OCI-LY3 (cell line): ENCODE results near the gene DOCK7.

Experiments
- H2AFZ ChIP-seq: fragments of 200-600, 300-600 bp; shearing (Covaris generic); 2 replicates; pipeline ENCODE4 v1.6.0; 2014; ENCODE audit warnings: antibody characterized with exemption, low read depth, low read length
- H3K27ac ChIP-seq: fragments of 200-600, 300-600 bp; sonication (generic); 2 replicates; pipeline ENCODE4 v1.5.1; 2014; ENCODE audit warnings: mild to moderate bottlenecking, low read length, moderate library complexity, mixed read lengths
- H3K27me3 ChIP-seq: fragments of 200-600, 300-600 bp; sonication (generic); 2 replicates; pipeline ENCODE4 v1.6.1; 2014; ENCODE audit warnings: low read depth, low read length, mixed read lengths
- H3K36me3 ChIP-seq: fragments of 200-600, 300-600 bp; sonication (generic); replicated peaks from 2 replicates; pipeline ENCODE3; 2014; ENCODE audit warnings: low read depth, low read length, mixed read lengths
- H3K4me1 ChIP-seq: fragments of 300-600, 200-600 bp; sonication (generic); 2 replicates; pipeline ENCODE4 v1.6.1; 2014; ENCODE audit warnings: low read length, mixed read lengths
- H3K4me2 ChIP-seq: fragments of 200-600, 300-600 bp; sonication (generic); 2 replicates; pipeline ENCODE4 v1.6.1; 2014; ENCODE audit warnings: low read length, mixed read lengths
- H3K4me3 ChIP-seq: fragments of 300-600, 200-600 bp; sonication (generic); 2 replicates; pipeline ENCODE4 v1.5.1; 2014; ENCODE audit warnings: antibody characterized with exemption, mild to moderate bottlenecking, low read length, moderate library complexity
- H3K79me2 ChIP-seq: fragments of 300-600, 200-600 bp; shearing (Covaris generic); 2 replicates; pipeline ENCODE4 v1.6.1; 2014; ENCODE audit warnings: mild to moderate bottlenecking, low read length, mixed read lengths
- H3K9ac ChIP-seq: fragments of 300-600, 200-600 bp; shearing (Covaris generic); 2 replicates; pipeline ENCODE4 v1.6.0; 2014; ENCODE audit warnings: mild to moderate bottlenecking, low read length, moderate library complexity
- H3K9me3 ChIP-seq: fragments of 200-600, 300-600 bp; shearing (Covaris generic); 2 replicates; pipeline ENCODE4 v1.6.1; 2014; ENCODE audit warnings: low read length, mixed read lengths; ENCODE audit not compliant: insufficient read depth
- H4K20me1 ChIP-seq: fragments of 200-600, 300-600 bp; sonication (generic); 2 replicates; pipeline ENCODE4 v1.6.1; 2016; ENCODE audit warnings: low read length, mixed read lengths; ENCODE audit not compliant: insufficient read depth
- EZH2phosphoT487 ChIP-seq: fragments of 200-600 bp; shearing (Covaris generic); IDR thresholded peaks from 2 replicates; pipeline ENCODE4 v1.6.1; 2018; ENCODE audit warnings: antibody characterized with exemption, mixed run types, low read depth
- TF ChIP-seq, protein P1 (sequence below): fragments of 200-600, 300-600 bp; sonication (generic); IDR thresholded peaks from 2 replicates; pipeline ENCODE4 v1.5.1; 2014; ENCODE audit warnings: antibody characterized with exemption, low read length, low read depth

The DOCK7 gene

DNA sequence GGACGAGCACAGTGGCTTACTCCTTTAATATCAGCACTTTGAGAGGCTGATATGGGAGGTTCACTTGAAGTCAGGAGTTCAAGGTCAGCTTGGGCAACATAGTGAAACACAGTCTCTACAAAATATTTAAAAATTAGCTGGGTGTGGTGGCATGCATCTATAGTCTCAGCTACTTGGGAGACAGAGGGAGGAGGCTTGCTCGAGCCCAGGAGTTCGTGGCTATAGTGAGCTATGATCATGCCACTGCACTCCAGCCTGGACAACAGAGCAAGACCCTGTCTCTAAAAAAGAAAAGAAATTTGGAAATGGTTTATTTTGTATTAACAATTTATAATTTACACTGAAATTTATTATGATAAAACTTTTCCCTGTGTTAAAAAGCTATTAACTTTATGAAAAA, 92.5 kb downstream of the DOCK7 start:
- Histone ChIP-seq H3K36me3 (no peaks in the 10 kb centered on the region), H3K4me2 (no peak overlapping the region), H3K4me3 (no peak overlapping the region), H3K27me3 (no peaks in the 10 kb centered on the region), H4K20me1 (no peaks in the 10 kb centered on the region), H3K79me2 (no peaks in the 10 kb centered on the region), H2AFZ (no peak overlapping the region), H3K27ac (no peak overlapping the region), H3K9me3 (no peaks in the 10 kb centered on the region), H3K4me1 (no peaks in the 10 kb centered on the region), H3K9ac (no peak overlapping the region)
- TF ChIP-seq, protein P1, sequence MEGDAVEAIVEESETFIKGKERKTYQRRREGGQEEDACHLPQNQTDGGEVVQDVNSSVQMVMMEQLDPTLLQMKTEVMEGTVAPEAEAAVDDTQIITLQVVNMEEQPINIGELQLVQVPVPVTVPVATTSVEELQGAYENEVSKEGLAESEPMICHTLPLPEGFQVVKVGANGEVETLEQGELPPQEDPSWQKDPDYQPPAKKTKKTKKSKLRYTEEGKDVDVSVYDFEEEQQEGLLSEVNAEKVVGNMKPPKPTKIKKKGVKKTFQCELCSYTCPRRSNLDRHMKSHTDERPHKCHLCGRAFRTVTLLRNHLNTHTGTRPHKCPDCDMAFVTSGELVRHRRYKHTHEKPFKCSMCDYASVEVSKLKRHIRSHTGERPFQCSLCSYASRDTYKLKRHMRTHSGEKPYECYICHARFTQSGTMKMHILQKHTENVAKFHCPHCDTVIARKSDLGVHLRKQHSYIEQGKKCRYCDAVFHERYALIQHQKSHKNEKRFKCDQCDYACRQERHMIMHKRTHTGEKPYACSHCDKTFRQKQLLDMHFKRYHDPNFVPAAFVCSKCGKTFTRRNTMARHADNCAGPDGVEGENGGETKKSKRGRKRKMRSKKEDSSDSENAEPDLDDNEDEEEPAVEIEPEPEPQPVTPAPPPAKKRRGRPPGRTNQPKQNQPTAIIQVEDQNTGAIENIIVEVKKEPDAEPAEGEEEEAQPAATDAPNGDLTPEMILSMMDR, result no peak
- no peak for TF ChIP-seq EZH2phosphoT487

DNA sequence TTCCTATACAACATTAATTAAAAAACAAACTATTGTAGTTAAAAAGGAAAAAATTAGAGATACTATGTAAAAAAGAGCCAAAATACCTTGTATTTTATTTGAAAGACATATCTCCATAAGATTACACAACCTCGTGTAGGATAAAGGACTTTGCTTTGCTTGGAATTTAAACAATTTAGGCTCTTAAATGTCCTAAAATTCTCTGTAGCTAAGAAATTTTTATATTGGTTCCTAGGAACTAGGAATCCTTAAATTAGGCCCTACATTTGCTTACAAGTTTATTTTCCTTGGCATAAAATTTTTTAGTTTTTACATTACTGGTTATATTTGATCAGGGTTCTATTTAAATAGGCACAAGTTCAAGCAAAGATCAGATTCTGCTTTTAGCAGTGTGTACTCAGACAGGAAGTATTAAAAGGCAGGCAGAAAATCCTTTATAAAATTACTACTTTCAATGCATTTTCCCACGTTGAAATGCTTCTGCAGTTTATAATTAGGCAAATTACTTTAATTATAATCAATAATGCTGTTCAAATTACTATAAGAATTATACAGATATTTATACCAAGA, 94.3 kb downstream of the DOCK7 start:
- no peak overlapping the region for H3K4me3 ChIP-seq
- no peak overlapping the region for H3K4me2 ChIP-seq
- H3K36me3 ChIP-seq, result no peaks in the 10 kb centered on the region
- TF ChIP-seq, protein P1, result no peak
- TF ChIP-seq EZH2phosphoT487, result no peak
- no peaks in the 10 kb centered on the region for H3K4me1 ChIP-seq
- no peak overlapping the region for H3K27ac ChIP-seq
- no peaks in the 10 kb centered on the region for H3K27me3 ChIP-seq
- no peaks in the 10 kb centered on the region for H3K9me3 ChIP-seq
- no peak overlapping the region for H3K9ac ChIP-seq
- no peaks in the 10 kb centered on the region for H3K79me2 ChIP-seq
- H4K20me1 ChIP-seq, result no peaks in the 10 kb centered on the region
- H2AFZ ChIP-seq, result no peak overlapping the region

DNA sequence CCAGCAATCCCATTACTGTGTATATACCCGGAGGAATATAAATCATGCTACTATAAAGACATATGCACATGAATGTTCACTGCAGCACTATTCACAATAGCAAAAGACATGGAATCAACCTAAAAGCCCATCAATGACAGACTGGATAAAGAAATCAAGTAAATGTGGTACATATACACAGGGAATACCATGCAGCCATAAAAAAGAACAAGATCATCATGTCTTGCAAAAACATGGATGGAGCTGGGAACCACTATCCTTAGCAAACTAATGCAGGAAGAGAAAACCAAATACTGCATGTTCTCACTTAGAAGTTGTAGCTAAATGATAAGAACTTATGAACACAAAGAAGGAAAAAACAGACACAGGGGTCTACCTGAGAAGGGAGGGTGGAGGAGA, 97.2 kb downstream of the DOCK7 start:
- H4K20me1 ChIP-seq, result no peaks in the 10 kb centered on the region
- H3K9me3 ChIP-seq, result no peaks in the 10 kb centered on the region
- no peak overlapping the region for H3K4me2 ChIP-seq
- H3K79me2 ChIP-seq, result no peaks in the 10 kb centered on the region
- no peak overlapping the region for H3K9ac ChIP-seq
- H3K27me3 ChIP-seq, result no peaks in the 10 kb centered on the region
- TF ChIP-seq, protein P1, result no peak
- no peak for TF ChIP-seq EZH2phosphoT487
- H2AFZ ChIP-seq, result no peak overlapping the region
- H3K4me1 ChIP-seq, result no peaks in the 10 kb centered on the region
- no peak overlapping the region for H3K27ac ChIP-seq
- no peaks in the 10 kb centered on the region for H3K36me3 ChIP-seq
- no peak overlapping the region for H3K4me3 ChIP-seq

GRCh38 chr1:62590255-62590969, 97.8 kb downstream of the DOCK7 start:
- Histone ChIP-seq H3K9me3 (no peaks in the 10 kb centered on the region), H4K20me1 (no peaks in the 10 kb centered on the region), H3K4me3 (no peak overlapping the region), H3K4me1 (no peaks in the 10 kb centered on the region), H3K79me2 (no peaks in the 10 kb centered on the region), H3K4me2 (no peak overlapping the region), H3K9ac (no peak overlapping the region), H3K27me3 (no peaks in the 10 kb centered on the region), H3K27ac (no peak overlapping the region), H3K36me3 (no peaks in the 10 kb centered on the region), H2AFZ (no peak overlapping the region)
- TF ChIP-seq, protein P1, result no peak
- no peak for TF ChIP-seq EZH2phosphoT487
